UCSD-AML1 (cell line): ENCODE data around the gene ZNF154.
"Not testable (repeated sequence)": the region's sequence is repeated elsewhere in the genome, so short reads cannot be mapped to it uniquely, and the experiment has no call there.

Source experiments
- DNase-seq: peaks from one replicate; lab custom pipeline; 2025; ENCODE audit not compliant: unreplicated experiment; lab: John Stamatoyannopoulos, UW

Gene ZNF154

DNA sequence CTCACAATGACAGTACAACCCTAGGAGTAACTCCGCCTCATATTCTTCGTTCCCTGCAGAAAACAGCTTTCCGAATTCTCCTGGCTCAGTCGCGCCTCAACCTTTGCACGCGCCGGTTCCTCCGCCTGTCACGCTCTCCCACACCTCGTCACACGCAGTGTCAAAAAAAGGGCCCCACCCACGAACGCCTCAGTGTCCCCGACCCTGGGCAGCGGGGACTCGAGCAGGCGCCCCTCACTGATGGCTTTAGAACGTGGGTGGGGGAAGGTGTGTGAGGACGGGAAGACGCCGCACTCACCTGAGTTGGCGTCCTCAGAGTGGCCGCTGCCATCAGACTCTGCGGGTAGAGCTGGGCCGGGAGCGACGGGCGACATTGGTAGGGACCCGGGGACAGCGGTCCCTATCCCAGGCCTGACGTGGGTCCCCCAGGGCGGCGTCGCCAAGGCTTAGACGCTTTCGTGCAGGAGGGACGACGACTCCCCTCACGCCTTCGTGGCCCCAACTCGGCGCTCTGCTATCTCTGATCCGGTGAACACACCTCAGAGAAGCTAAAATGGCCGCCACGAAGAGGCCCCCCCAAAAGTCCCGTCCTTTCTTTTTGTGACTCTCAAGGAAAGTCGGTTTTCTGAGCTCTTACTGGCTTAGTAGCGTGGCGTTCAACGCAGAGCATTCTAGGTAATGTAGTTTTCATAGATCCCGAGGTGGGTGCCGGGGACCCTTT, at the start of gene ZNF154:
ZNF154 (minus strand) TSS at position 564 of the 721 bp plus-strand sequence; CDS start at position 331, 233 bp downstream.
- no peak for DNase-seq

DNA sequence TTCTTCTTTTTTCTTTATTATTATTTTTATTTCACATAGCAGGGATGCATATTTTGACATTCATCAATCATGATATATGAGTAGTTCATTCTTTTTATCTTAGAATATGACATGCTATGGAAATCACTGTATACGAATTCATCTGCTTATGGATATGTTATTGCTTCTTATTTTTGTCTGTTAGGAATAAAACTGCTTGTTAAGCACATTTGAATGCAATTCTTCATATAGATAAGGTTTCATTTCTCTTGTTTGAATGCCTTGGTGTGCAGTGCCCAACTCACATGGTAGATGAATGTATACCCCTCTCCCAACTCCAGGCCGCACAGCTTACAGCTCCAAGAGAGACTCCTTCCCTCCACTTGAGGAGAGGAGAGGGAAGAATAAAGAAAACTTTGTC, 48.9 kb upstream of the ZNF154 start:
- DNase-seq: no peak

DNA sequence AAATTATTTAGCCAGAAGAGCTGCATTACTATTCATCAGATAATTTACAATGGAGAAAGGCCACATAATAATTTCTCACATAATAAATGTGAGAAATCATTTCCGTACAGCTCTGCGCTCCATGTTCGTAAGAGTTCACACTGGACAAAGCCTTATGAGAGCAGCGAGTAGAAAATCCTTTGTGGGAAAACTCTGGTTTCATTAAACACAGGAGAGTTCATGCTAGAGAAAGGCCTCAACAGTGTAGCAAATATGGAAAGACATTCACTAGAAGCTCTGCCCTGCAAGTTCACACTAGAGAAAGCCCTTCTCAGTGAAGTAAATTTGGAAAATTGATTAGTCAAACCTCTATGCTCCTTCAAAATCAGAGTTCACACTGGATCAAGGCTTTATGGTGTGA, 46.0 kb upstream of the ZNF154 start:
- no peak for DNase-seq

DNA sequence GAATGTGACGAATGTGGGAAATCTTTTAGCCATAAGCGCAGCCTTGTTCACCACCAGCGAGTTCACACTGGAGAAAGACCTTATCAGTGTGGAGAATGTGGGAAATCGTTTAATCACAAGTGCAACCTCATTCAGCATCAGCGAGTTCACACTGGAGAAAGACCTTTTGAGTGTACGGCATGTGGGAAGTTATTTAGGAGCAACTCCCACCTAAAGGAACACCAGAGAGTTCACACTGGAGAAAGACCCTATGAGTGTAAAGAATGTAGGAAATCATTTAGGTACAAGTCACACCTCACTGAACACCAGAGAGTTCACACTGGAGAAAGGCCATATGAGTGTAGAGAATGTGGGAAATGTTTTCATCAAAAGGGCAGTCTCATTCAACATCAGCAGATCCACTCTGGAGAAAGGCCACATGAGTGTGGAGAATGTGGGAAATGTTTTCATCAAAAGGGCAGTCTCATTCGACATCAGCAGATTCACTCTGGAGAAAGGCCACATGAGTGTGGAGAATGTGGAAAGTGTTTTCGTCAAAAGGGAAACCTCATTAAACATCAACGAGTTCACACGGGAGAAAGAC, 45.2 kb upstream of the ZNF154 start:
- DNase-seq: no peak

DNA sequence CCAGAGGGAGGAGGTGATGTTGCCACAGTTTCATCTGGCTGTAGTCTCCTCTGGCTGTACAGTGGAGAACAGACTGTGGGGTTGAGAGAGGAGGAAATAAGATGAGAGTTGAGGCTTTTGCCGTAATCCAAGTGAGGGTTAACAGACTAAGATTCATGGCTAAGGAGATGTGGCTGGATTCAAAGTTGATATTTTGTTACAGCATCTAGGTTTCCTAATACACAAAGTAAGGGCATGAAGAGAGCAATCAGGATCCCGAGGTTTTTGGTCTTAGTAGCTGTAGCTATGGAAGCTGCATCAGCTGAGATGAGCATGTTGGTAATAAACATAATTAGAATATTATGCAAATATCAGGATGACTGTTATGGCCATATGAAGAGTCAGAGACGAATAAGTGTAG, 39.0 kb upstream of the ZNF154 start:
- no peak for DNase-seq

DNA sequence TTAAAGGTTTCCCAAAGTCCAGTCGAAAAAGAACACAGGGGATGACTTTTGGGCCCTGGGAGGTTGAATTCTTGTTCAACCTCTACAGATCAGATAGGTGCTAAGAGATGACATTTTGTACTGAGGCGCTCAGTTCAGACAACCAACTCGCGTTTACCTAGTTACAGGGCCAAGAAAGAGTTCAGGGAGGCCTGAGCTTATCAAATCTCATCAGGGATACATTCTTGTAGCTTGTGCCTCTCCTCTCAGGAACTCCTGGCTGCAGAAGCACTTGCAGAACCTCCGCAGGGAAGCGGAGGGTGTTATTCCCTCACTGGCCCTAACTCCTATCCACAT, 38.4 kb upstream of the ZNF154 start:
- DNase-seq: no peak

DNA sequence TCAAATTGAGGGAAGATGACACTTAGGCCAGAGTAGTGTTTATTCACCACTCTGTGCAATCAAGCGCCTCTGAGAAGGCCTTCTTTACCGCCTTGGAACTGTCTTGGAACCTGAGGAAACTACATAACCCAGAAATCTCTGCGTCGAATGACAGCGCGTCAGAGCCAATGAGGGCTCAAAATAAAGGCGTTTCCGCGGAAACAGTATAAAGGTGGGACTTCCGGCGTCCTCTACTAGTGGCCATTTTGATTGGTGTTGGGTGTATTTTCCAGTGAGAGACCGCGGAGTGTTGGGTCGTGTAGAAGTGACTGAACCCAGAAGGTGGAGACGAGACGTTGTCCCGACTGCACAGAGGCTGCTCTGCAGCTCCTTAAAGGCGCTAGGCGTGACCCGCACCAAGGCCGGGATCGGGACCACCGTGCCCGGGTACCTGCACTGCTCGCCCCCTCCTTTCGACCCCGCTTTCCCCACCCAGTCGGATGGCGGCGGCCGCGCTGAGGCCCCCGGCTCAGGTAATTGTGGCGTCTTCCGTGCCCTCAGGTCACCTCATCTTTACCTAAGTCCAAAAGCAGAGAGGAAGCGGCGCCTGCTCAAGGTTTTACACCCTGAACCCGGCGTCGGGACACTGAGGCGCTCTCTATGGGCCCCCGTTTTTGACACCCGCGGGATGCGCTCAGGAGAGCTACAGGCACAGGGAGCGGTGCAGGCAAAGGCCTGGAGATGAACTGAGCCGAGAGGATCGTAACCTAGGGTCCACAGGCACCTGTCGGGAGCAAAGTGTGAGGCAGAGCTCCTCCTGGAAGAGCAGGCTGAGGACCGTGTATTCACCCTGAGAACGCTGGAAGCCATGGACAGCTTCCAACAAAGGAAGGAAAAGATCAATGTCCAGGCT, 37.8 kb upstream of the ZNF154 start, which contains the start of gene ZNF776:
ZNF776 (plus strand) TSS at position 236 of the 892 bp plus-strand sequence; CDS start at position 480, 244 bp downstream.
- peak; percentile 80 for DNase-seq

DNA sequence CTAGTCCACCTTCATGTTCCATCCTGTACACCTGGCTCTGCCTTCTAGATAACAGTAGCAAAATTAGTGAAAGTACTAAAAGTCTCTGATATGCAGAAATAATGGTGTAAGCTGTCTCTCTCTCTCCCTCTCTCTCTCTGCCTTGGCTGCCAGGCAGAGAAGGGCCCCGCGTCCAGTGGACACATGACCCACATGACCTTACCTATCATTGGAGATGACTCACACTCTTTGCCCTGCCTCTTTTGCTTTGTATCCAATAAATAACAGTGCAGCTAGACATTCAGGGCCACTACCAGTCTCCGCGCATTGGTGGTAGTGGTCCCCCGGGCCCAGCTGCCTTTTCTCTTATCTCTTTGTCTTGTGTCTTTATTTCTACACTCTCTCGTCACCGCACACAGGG, 29.8 kb upstream of the ZNF154 start:
- DNase-seq: not testable (repeated sequence)

DNA sequence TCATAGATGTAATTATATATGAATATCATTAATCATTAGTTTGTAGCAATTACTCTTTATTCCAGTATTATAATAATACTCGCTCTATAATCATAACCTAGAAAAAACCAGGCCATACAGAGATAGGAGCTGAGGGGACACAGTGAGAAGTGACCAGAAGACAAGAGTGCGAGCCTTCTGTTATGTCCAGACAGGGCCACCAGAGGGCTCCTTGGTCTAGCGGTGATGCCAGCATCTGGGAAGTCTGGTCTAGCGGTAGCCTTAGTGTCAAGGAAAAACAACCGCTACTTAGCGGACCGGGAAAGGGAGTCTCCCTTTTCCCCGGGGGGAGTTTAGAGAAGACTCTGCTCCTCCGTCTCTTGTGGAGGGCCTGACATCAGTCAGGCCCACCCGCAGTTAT, 29.3 kb upstream of the ZNF154 start:
- peak; percentile 30 for DNase-seq

DNA sequence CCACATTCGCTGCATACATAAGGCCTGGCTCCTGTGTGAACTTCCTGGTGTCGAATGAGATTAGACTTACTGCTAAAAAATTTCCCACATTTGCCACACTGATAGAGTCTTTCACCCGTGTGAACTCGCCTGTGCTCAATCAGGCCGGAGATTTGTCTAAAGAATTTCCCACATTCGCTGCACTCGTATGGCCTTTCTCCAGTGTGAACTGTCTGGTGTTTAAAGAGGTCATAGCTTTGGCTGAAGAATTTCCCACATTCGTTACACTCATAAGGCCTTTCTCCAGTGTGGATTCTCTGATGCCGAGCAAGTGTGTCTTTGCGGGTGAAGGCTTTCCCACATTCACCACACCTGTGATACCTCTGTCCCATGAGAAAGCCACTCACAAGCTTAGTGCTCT, 11.9 kb upstream of the ZNF154 start:
- DNase-seq: no peak

DNA sequence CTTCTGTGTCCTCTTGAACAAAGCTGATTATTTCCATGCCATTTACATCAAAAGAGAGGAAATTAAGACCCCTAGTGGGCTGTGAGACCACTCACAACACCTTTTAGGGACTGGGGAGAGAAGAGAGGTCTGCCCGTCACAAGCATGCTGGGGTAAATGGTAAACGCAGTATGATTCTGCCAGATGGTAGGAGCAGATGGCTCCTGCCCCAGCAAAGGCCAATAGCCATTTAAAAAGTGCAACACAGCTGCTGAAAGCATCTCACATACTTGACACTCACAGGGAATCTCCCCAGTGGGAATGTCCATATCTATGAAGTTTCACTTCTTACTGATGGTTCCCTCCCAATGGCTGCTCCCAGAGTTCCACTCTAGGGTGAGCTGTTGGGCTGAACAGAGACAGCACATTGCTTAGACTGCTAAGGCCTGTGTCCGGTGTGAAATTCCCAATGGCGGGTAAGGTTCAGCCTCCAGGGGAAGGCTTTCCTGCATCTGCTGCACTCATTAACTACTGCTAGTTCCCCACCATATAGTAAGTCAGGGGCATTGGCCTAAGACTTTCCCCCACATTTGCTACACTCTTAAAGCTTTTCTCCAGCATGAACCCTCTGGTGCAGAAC, 11.0 kb upstream of the ZNF154 start:
- DNase-seq: no peak

DNA sequence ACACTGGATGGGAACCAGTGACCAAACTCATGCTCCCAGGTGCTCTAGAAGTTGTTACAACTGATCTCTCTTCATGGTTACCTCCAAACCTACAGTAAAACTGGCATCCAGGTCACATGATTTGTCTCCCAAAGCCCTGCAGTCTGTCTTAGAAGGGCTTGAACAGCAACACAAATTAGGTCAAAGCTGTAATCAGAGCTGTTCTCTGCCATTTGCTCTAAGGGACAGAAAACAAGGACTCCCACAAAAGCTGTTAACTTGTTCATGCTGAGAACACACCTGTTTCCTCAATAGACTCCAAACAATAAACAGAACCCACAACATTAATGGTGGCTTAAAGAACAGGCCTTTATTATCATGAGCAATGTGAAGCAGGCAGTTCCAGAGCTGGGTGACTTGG, 10.4 kb upstream of the ZNF154 start:
- DNase-seq: no peak

DNA sequence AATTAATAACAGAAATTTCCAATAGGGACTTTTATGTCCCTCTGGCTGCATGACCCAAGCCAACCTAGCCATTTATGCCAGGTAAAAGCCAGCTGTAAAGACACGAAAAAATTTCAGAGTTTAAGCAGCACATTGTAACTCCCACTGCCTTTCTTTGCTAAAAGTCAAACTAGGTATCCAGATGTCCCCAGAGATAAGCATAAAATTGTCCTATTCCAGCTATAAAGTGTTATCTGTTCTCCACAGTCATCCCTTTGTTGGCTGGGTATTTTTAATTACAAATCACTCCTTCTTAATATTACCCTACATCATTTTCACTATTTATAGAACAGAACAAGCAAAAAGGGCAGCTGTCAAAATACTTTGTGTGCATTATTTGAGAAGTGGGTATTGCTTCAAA, 3.2 kb upstream of the ZNF154 start:
- DNase-seq: no peak

DNA sequence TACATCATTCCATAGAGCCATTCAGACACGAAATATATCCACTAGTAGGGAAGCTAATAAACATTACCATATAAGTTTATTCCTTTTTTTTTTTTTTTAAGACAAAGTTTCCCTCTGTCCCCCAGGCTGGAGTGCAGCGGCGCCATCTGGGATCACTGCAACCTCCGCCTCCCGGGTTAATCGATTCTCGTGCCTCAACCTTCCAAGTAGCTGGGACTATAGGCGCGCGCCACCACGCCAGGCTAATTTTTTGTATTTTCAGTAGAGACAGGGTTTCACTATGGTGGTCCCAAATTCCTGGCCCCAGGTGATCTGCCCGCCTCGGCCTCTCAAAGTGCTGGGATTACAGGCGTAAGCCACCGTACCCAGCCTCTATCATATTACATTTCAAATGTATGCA, 612 bp upstream of the ZNF154 start:
- DNase-seq: no peak

DNA sequence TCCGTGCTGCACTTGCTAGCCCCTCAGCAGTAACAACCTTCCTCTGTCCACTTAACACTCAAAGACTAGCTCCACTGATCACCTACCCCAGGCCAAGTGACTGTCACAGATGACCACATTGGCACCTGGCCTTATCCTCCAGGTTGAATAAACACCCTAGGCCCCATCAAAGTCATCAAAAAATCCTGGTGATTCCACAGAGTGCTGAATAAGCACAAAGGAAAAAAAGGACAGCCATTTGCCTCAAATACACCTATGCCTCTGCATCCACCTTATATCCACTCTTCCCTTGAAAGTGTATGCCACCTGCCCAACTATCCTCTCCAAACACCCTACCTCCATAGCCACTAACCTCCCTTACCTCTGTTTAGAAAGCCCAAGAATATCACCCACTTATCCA, 2.7 kb downstream of the ZNF154 start:
- DNase-seq: no peak

DNA sequence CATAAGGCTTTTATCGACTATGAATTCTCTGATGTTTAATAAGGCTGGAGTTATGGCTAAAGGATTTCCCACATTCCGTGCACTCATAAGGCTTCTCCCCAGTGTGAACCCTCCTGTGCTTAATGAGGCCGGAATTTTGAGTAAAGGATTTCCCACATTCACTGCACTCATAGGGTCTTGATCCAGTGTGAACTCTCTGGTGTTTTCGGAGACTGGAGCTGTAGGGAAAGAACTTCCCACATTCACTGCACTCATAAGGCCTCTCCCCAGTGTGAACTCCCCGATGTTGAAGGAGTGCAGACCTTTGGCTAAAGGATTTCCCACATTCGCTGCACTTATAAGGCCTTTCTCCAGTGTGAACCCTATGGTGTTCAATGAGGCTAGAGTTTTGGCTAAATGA, 7.4 kb downstream of the ZNF154 start:
- no peak for DNase-seq

DNA sequence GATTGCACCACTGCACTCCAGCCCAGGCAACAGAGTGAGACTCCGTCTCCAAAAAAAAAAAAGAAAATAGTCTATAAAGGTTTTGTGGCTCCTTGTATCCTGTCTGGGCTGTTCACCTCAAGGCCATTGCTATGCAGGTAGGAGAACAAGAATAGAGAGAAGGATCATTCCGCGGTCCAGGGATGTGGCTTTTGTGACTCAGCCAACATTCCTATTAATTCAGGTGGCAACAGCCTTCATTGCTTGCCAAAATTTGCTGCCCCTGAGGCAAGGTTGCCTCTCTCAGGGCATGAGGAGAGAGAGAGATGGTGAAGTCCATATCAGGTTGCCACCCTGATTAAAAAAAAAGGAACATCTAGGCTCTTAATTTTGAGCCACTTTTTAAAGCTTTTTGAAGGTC, 19.3 kb downstream of the ZNF154 start:
- DNase-seq: no peak

DNA sequence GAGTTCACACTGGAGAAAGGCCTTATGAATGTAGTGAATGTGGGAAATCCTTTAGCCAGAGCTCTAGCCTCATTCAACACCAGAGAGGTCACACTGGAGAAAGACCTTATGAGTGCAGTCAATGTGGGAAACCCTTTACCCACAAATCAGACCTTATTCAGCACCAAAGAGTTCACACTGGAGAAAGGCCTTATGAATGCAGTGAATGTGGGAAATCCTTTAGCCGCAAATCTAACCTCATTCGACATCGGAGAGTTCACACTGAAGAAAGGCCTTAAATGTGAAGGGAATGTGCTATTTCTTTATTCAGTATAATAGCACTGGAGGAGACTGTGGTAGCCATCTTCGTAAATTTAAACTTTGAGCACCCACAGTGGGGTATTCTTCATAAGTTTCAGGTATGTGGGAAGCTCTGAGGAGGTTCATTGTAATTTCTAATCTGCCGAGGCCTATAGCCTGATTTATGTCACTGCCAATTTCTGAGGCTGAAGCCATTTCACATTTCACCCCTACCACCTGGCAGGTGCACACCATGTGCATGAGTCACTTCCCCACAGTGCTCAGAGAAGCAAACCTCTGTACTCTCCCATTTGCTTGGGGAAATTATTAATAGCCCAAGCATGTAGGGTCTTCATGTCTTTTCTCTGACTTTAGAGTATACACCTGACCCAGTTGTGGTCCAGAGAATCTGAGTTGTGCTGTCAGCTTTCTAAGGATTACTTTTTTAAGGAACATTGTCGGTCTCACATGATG, 20.8 kb downstream of the ZNF154 start:
- DNase-seq: no peak

DNA sequence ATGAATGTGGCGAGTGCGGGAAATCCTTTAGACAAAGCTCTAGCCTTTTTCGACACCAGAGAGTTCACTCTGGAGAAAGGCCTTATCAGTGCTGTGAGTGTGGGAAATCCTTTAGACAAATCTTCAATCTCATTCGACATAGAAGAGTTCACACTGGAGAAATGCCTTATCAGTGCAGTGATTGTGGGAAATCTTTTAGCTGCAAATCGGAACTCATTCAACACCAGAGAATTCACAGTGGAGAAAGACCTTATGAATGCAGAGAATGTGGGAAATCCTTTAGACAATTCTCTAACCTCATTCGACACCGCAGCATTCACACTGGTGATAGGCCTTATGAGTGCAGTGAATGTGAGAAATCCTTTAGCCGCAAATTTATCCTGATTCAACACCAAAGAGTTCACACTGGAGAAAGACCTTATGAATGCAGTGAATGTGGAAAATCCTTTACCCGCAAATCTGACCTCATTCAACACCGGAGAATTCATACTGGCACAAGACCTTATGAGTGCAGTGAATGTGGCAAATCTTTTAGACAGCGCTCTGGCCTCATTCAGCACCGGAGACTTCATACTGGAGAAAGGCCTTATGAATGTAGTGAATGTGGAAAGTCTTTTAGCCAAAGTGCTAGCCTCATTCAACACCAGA, 21.5 kb downstream of the ZNF154 start:
- no peak for DNase-seq

DNA sequence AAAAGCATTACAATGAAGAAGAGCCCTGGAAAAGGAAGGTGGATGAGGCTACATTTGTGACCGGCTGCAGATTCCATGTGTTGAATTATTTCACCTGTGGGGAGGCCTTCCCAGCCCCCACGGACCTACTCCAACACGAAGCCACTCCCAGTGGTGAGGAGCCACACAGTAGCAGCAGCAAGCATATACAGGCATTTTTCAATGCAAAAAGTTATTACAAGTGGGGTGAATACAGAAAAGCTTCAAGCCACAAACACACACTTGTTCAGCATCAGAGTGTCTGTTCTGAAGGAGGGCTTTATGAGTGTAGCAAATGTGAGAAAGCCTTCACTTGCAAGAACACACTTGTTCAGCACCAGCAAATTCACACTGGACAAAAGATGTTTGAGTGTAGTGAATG, 22.3 kb downstream of the ZNF154 start:
- no peak for DNase-seq
